Coronary artery (tissue), 2 donors: Measurements from ENCODE around the gene RENBP.

Experiments
- DNase-seq: peaks from one replicate; pipeline ENCODE4 v3.0.0-alpha.2; 2017; ENCODE audit warnings: low spot score
- H3K27ac ChIP-seq, 2 donors: fragments of 200-600 bp; sonication (generic); one replicate each; pipeline ENCODE4 v1.5.1; 2016 to 2019
- H3K4me3 ChIP-seq: fragments of 200-600 bp; sonication (generic); 2 replicates; pipeline ENCODE4 v1.5.1; 2016; ENCODE audit warnings: mild to moderate bottlenecking, moderate library complexity
- CTCF ChIP-seq: fragments of 200-600 bp; sonication (generic); IDR thresholded peaks from one replicate; pipeline ENCODE4 v1.5.1; 2019; ENCODE audit warnings: antibody characterized with exemption

Gene RENBP

DNA sequence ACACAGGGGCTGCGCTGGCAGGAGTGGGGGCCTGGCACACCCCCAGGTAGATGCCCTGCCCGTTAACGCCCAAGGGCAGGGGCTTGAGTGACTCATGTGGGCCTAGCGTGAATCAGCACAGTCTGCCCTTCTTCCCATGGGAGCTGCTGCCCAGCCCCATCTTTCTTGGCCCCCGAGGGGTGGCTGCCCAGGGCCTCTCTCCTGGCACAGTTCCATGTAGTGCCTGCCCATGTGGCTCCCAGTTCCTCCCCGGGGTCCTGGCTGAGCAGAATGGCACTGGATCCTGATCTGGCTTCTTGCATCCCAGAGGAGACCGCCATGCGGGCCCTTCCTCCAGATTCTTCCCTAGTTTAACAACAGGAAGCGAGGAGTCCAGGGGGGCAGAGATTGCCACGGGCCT, 42.1 kb downstream of the RENBP start:
- Histone ChIP-seq H3K4me3 (no peak overlapping the region), H3K27ac (no peak overlapping the region)
- DNase-seq, result no peak
- no peak for TF ChIP-seq CTCF

- no peak overlapping the region for H3K27ac ChIP-seq
- no peak for DNase-seq
- TF ChIP-seq CTCF, result no peak
- no peak overlapping the region for H3K4me3 ChIP-seq
Measured at GRCh38 chrX:153901753-153902140, 42.7 kb downstream of the RENBP start.

GRCh38 chrX:153900831-153901752, 43.4 kb downstream of the RENBP start:
- no peak for TF ChIP-seq CTCF
- Histone ChIP-seq H3K27ac (peak overlapping the region in 1 of 2 donors; percentile 45), H3K4me3 (no peak overlapping the region)
- no peak for DNase-seq

DNA sequence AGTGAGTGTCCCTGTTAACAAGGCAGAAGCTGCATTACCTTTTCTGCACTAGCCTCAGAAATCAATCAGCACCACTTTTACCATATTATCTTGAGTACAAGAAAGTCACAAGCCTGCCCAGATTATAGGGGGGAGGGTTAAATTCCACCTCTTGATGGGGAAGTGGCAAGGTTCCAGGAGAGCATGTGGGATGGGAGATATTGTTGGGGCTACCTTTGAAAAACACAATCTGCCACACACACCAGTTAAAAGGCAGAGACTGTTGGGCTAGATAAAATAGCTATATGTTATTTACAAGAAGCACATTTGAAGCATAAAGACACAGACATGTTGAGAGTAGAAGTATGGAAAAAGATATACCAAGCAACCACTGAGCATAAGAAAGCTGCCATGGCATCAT, 46.5 kb downstream of the RENBP start:
- Histone ChIP-seq H3K4me3 (no peak overlapping the region), H3K27ac (no peak overlapping the region)
- TF ChIP-seq CTCF, result no peak
- DNase-seq, result no peak

- DNase-seq, result no peak
- Histone ChIP-seq H3K27ac (no peak overlapping the region), H3K4me3 (no peak overlapping the region)
- TF ChIP-seq CTCF, result no peak
Measured at GRCh38 chrX:153889123-153889522, 55.3 kb downstream of the RENBP start.

- no peak overlapping the region for H3K27ac ChIP-seq
- DNase-seq, result no peak
- no peak for TF ChIP-seq CTCF
- H3K4me3 ChIP-seq, result no peak overlapping the region
Measured at GRCh38 chrX:153888344-153888743, 56.1 kb downstream of the RENBP start.

GRCh38 chrX:153887385-153887784, 57.1 kb downstream of the RENBP start:
- TF ChIP-seq CTCF, result no peak
- no peak overlapping the region for H3K4me3 ChIP-seq
- no peak for DNase-seq
- no peak overlapping the region for H3K27ac ChIP-seq
